IMR-90 (cell line): ENCODE data around the gene CBFA2T3. TPM values are rescaled to one million over a fixed set of nuclear protein-coding genes. Genes with fewer than 3 reads are reported as not detected.

Source experiments
- ATAC-seq: fragments of 200-7000 bp; cut with Tn5 transposase; 2 replicates; pipeline ENCODE4 v1.9.1; 2020; ENCODE audit warnings: low read depth, mild to moderate bottlenecking, moderate library complexity
- BruUV-seq: library from RNA; stranded (reverse); fragments of 400-500 nt; replicated peaks from 2 replicates; lab custom pipeline; 2021; lab: Mats Ljungman, UMichigan
- CTCF ChIA-PET: fragments of 300-600 bp; formaldehyde crosslinking; extraction: SDS; loops from one replicate; lab custom pipeline; 2021; ENCODE audit warnings: antibody characterized with exemption; lab: Yijun Ruan, JAX
- POLR2A ChIA-PET: fragments of 300-600 bp; sonication (Branson Sonifier 250); formaldehyde crosslinking; loops from one replicate; lab custom pipeline; 2022; ENCODE audit warnings: antibody characterized with exemption; ENCODE audit not compliant: unreplicated experiment; lab: Charles Lee
- DNase-seq: peaks from one replicate; pipeline ENCODE4 v3.0.0; 2013
- H2AFZ ChIP-seq: replicated peaks from 2 replicates; pipeline ENCODE3; 2013; ENCODE audit warnings: low read length, mild to moderate bottlenecking; ENCODE audit not compliant: poor library complexity
- H2AK5ac ChIP-seq: 2 replicates; pipeline ENCODE4 v1.6.1; 2013; ENCODE audit warnings: low read depth, low read length, inconsistent platforms
- H2AK9ac ChIP-seq: replicated peaks from 2 replicates; pipeline ENCODE3; 2013; ENCODE audit warnings: mild to moderate bottlenecking, low read depth, low read length, moderate library complexity; ENCODE audit not compliant: poor library complexity
- H2BK120ac ChIP-seq: 2 replicates; pipeline ENCODE4 v1.6.1; 2013; ENCODE audit warnings: low read depth, low read length, inconsistent platforms
- H2BK15ac ChIP-seq: 3 replicates; pipeline ENCODE4 v1.6.1; 2013; ENCODE audit warnings: low read depth, low read length, inconsistent platforms
- H2BK20ac ChIP-seq: 2 replicates; pipeline ENCODE4 v1.6.1; 2013; ENCODE audit warnings: low read depth, mild to moderate bottlenecking, inconsistent platforms, low read length, moderate library complexity
- H2BK5ac ChIP-seq: 2 replicates; pipeline ENCODE4 v1.6.1; 2013; ENCODE audit warnings: mild to moderate bottlenecking, low read depth, low read length, inconsistent platforms; ENCODE audit not compliant: poor library complexity, severe bottlenecking
- H3K14ac ChIP-seq: replicated peaks from 2 replicates; pipeline ENCODE4 v1.6.1; 2013; ENCODE audit warnings: low read depth, low read length, inconsistent platforms
- H3K18ac ChIP-seq: 2 replicates; pipeline ENCODE4 v1.6.1; 2013; ENCODE audit warnings: low read depth, low read length, control low read depth
- H3K23ac ChIP-seq: 2 replicates; pipeline ENCODE4 v1.6.1; 2013; ENCODE audit warnings: low read depth, low read length, inconsistent platforms
- H3K27ac ChIP-seq: 2 replicates; pipeline ENCODE4 v1.5.1; 2013; ENCODE audit warnings: mild to moderate bottlenecking, control low read depth, low read length; ENCODE audit not compliant: insufficient read depth
- H3K27me3 ChIP-seq: 2 replicates; pipeline ENCODE4 v1.6.1; 2013; ENCODE audit warnings: low read length; ENCODE audit not compliant: control insufficient read depth, insufficient read depth
- H3K36me3 ChIP-seq: 2 replicates; pipeline ENCODE4 v1.6.1; 2013; ENCODE audit warnings: low read length, mixed read lengths; ENCODE audit not compliant: control insufficient read depth, insufficient read depth
- H3K4ac ChIP-seq: 2 replicates; pipeline ENCODE4 v1.6.1; 2013; ENCODE audit warnings: low read depth, low read length, inconsistent platforms
- H3K4me1 ChIP-seq: 2 replicates; pipeline ENCODE4 v1.6.1; 2013; ENCODE audit warnings: low read length, mixed read lengths; ENCODE audit not compliant: control insufficient read depth, insufficient read depth
- H3K4me2 ChIP-seq: 2 replicates; pipeline ENCODE4 v1.6.1; 2013; ENCODE audit warnings: low read depth, mild to moderate bottlenecking, control low read depth, low read length, moderate library complexity
- H3K4me3 ChIP-seq: 2 replicates; pipeline ENCODE4 v1.5.1; 2013; ENCODE audit warnings: low read depth, mild to moderate bottlenecking, control low read depth, low read length, moderate library complexity; ENCODE audit not compliant: insufficient read depth
- H3K56ac ChIP-seq: 2 replicates; pipeline ENCODE4 v1.6.1; 2013; ENCODE audit warnings: low read length, inconsistent platforms; ENCODE audit not compliant: insufficient read depth; ENCODE audit errors: extremely low read depth
- H3K79me1 ChIP-seq, 2 experiments: 2 replicates each; pipeline ENCODE4 v1.6.1; 2013; ENCODE audit warnings: low read length in 2 of 2, inconsistent platforms in 1 of 2, low read depth in 1 of 2
- H3K9ac ChIP-seq: 2 replicates; pipeline ENCODE4 v1.6.1; 2013; ENCODE audit warnings: low read depth, low read length, control low read depth
- H3K9me1 ChIP-seq: 2 replicates; pipeline ENCODE4 v1.6.1; 2013; ENCODE audit warnings: low read length, inconsistent platforms; ENCODE audit not compliant: insufficient read depth
- H3K9me3 ChIP-seq: 2 replicates; pipeline ENCODE4 v1.6.1; 2013; ENCODE audit warnings: low read length; ENCODE audit not compliant: control insufficient read depth, insufficient read depth
- H4K20me1 ChIP-seq: 2 replicates; pipeline ENCODE4 v1.6.1; 2013; ENCODE audit warnings: low read length, inconsistent platforms; ENCODE audit not compliant: insufficient read depth
- H4K5ac ChIP-seq: 2 replicates; pipeline ENCODE4 v1.6.1; 2013; ENCODE audit warnings: mild to moderate bottlenecking, low read depth, low read length, control low read depth
- H4K8ac ChIP-seq, 2 experiments: 2 replicates each; pipeline ENCODE4 v1.6.1; 2013; ENCODE audit warnings: low read depth in 2 of 2, low read length in 2 of 2, control low read depth in 1 of 2, inconsistent platforms in 1 of 2
- H4K91ac ChIP-seq: 2 replicates; pipeline ENCODE4 v1.6.1; 2013; ENCODE audit warnings: low read depth, low read length, inconsistent platforms; ENCODE audit not compliant: insufficient read depth
- BHLHE40 ChIP-seq: fragments of 150-350 bp; IDR thresholded peaks from 2 replicates; pipeline ENCODE4 v1.6.1; 2016; ENCODE audit warnings: mild to moderate bottlenecking, low read depth, low read length
- CEBPB ChIP-seq: IDR thresholded peaks from 2 replicates; pipeline ENCODE4 v1.6.1; 2012; ENCODE audit warnings: low read depth, low read length, improper control_type of control experiment
- CHD1 ChIP-seq: IDR thresholded peaks from 2 replicates; pipeline ENCODE4 v1.6.1; 2012; ENCODE audit warnings: low read depth, low read length, improper control_type of control experiment
- FOS ChIP-seq: fragments of 150-350 bp; IDR thresholded peaks from 2 replicates; pipeline ENCODE4 v1.6.1; 2016; ENCODE audit warnings: low read depth, low read length
- MAFK ChIP-seq: IDR thresholded peaks from 2 replicates; pipeline ENCODE4 v1.6.1; 2012; ENCODE audit warnings: low read depth, low read length, improper control_type of control experiment
- MAZ ChIP-seq: IDR thresholded peaks from 2 replicates; pipeline ENCODE4 v1.6.1; 2012; ENCODE audit warnings: low read depth, mild to moderate bottlenecking, low read length, improper control_type of control experiment, moderate library complexity, borderline replicate concordance
- MXI1 ChIP-seq: IDR thresholded peaks from 2 replicates; pipeline ENCODE4 v1.6.1; 2012; ENCODE audit warnings: low read depth, mild to moderate bottlenecking, low read length, moderate library complexity, borderline replicate concordance
- NFE2L2 ChIP-seq: fragments of 150-350 bp; IDR thresholded peaks from 2 replicates; pipeline ENCODE4 v1.6.1; 2016; ENCODE audit warnings: low read depth, mild to moderate bottlenecking, low read length
- POLR2A ChIP-seq: IDR thresholded peaks from 2 replicates; pipeline ENCODE4 v1.6.1; 2012; ENCODE audit warnings: mild to moderate bottlenecking, low read depth, low read length
- RAD21 ChIP-seq: IDR thresholded peaks from 2 replicates; pipeline ENCODE4 v1.6.1; 2012; ENCODE audit warnings: low read length, improper control_type of control experiment
- RCOR1 ChIP-seq: IDR thresholded peaks from 2 replicates; pipeline ENCODE4 v1.6.1; 2012; ENCODE audit warnings: mild to moderate bottlenecking, low read length, improper control_type of control experiment; ENCODE audit not compliant: insufficient replicate concordance
- RFX5 ChIP-seq: IDR thresholded peaks from 2 replicates; pipeline ENCODE4 v1.8.0; 2012; ENCODE audit warnings: low read depth, mild to moderate bottlenecking, low read length, moderate library complexity
- SMC3 ChIP-seq: fragments of 150-350 bp; IDR thresholded peaks from 2 replicates; pipeline ENCODE4 v1.6.1; 2016; ENCODE audit warnings: low read depth, mild to moderate bottlenecking, antibody characterized with exemption, low read length, moderate library complexity
- WGBS, 2 experiments: methylation state at CpG; one replicate each; pipeline versions ENCODE4 v1.1.5 to v1.1.7; 2013; ENCODE audit warnings: missing lambda C conversion rate in 2 of 2; ENCODE audit not compliant: insufficient read length in 1 of 2; ENCODE audit errors: extremely low coverage in 2 of 2; 5-methylcytosine and 5-hydroxymethylcytosine counted together
- dilution Hi-C: fragments of 300-500 bp; cut with HindIII; formaldehyde crosslinking; loops from one replicate; pipeline ENCODE4 v1.14.3; 2018; ENCODE audit warnings: low sequenced_read_pairs; ENCODE audit not compliant: unreplicated experiment
- in situ Hi-C: fragments of 300-500 bp; cut with MboI; formaldehyde crosslinking; loops from 3 replicates; pipeline ENCODE4 v1.14.3; 2019; ENCODE audit warnings: low sequenced_read_pairs, inconsistent platforms, mixed read lengths
- intact Hi-C: fragments of 100-400 bp; cut with micrococcal nuclease; formaldehyde crosslinking; loops from 2 replicates; pipeline ENCODE4 v1.10.0; 2022
- polyA plus RNA-seq, 3 experiments: library from polyadenylated mRNA; depleted of rRNA; stranded (reverse); fragments of >200 nt; gene quantifications; 2 replicates each; pipeline ENCODE4 v1.2.3, GENCODE V29; 2012; ENCODE audit warnings: low replicate concordance in 1 of 3
- total RNA-seq: library from RNA; depleted of rRNA; stranded (reverse); fragments of >200 nt; gene quantifications from 2 replicates; pipeline ENCODE4 v1.2.3, GENCODE V29; 2012
- TF ChIP-seq, protein P1 (sequence below): conservative IDR thresholded peaks from 2 replicates; pipeline ENCODE4 v1.5.1; 2012; ENCODE audit warnings: mild to moderate bottlenecking, low read depth, low read length, improper control_type of control experiment
- TF ChIP-seq, protein P2 (sequence below): fragments of 150-350 bp; IDR thresholded peaks from 2 replicates; pipeline ENCODE4 v1.6.1; 2016; ENCODE audit warnings: low read depth, mild to moderate bottlenecking, low read length, moderate library complexity, borderline replicate concordance
- TF ChIP-seq, protein P3 (sequence below): fragments of 150-350 bp; IDR thresholded peaks from 2 replicates; pipeline ENCODE4 v1.6.1; 2017; ENCODE audit warnings: mild to moderate bottlenecking, antibody characterized with exemption, low read length, low read depth

The CBFA2T3 gene
- total and polyA plus RNA-seq, 2 of the 4 experiments (the other 2 are of a cell fraction): not detected

GRCh38 chr16:88973415-88974050 lies 3.5 kb downstream of the CBFA2T3 start:
- Histone ChIP-seq H3K14ac (no peak overlapping the region), H2BK20ac (no peak overlapping the region), H3K4ac (no peak overlapping the region), H3K9me1 (no peaks in the 10 kb centered on the region), H3K36me3 (no peaks in the 10 kb centered on the region), H2AFZ (no peak overlapping the region), H2BK15ac (no peak overlapping the region), H3K4me2 (no peak overlapping the region), H3K23ac (no peak overlapping the region), H3K4me1 (no peaks in the 10 kb centered on the region), H3K9ac (no peak overlapping the region), H3K18ac (no peak overlapping the region), H4K91ac (no peak overlapping the region), H2AK5ac (no peak overlapping the region), H2BK120ac (no peak overlapping the region), H2AK9ac (no peak overlapping the region), H4K5ac (no peak overlapping the region), H3K27me3 (peaks cover 64% of the 10 kb centered on the region), H3K4me3 (no peak overlapping the region), H4K20me1 (no peaks in the 10 kb centered on the region), H3K79me1 (no peaks in the 10 kb centered on the region), H3K27ac (no peak overlapping the region), H3K56ac (no peak overlapping the region), H3K9me3 (no peaks in the 10 kb centered on the region), H2BK5ac (no peak overlapping the region), H4K8ac (no peak overlapping the region)
- TF ChIP-seq RCOR1 (no peak), SMC3 (no peak), CHD1 (no peak), MAZ (no peak), MAFK (no peak), RFX5 (no peak), MXI1 (no peak), RAD21 (no peak), CEBPB (no peak), BHLHE40 (no peak), NFE2L2 (no peak), POLR2A (no peak), FOS (no peak)
- TF ChIP-seq, protein P1, sequence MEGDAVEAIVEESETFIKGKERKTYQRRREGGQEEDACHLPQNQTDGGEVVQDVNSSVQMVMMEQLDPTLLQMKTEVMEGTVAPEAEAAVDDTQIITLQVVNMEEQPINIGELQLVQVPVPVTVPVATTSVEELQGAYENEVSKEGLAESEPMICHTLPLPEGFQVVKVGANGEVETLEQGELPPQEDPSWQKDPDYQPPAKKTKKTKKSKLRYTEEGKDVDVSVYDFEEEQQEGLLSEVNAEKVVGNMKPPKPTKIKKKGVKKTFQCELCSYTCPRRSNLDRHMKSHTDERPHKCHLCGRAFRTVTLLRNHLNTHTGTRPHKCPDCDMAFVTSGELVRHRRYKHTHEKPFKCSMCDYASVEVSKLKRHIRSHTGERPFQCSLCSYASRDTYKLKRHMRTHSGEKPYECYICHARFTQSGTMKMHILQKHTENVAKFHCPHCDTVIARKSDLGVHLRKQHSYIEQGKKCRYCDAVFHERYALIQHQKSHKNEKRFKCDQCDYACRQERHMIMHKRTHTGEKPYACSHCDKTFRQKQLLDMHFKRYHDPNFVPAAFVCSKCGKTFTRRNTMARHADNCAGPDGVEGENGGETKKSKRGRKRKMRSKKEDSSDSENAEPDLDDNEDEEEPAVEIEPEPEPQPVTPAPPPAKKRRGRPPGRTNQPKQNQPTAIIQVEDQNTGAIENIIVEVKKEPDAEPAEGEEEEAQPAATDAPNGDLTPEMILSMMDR: no peak
- TF ChIP-seq, protein P2, sequence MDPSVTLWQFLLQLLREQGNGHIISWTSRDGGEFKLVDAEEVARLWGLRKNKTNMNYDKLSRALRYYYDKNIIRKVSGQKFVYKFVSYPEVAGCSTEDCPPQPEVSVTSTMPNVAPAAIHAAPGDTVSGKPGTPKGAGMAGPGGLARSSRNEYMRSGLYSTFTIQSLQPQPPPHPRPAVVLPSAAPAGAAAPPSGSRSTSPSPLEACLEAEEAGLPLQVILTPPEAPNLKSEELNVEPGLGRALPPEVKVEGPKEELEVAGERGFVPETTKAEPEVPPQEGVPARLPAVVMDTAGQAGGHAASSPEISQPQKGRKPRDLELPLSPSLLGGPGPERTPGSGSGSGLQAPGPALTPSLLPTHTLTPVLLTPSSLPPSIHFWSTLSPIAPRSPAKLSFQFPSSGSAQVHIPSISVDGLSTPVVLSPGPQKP: no peak
- TF ChIP-seq, protein P3, sequence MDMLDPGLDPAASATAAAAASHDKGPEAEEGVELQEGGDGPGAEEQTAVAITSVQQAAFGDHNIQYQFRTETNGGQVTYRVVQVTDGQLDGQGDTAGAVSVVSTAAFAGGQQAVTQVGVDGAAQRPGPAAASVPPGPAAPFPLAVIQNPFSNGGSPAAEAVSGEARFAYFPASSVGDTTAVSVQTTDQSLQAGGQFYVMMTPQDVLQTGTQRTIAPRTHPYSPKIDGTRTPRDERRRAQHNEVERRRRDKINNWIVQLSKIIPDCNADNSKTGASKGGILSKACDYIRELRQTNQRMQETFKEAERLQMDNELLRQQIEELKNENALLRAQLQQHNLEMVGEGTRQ: no peak
- ATAC-seq: no peak
- dilution Hi-C loops (no loop called here), intact Hi-C loops (no loop called here), in situ Hi-C loops (no loop called here)
- BruUV-seq: no TSS peak
- ChIA-PET POLR2A (no interaction called here), CTCF (no interaction called here)
- no CpG with 5 or more reads among the region's 19 CpGs for WGBS, 2 experiments
- DNase-seq: no peak
